Measurements from ENCODE around the gene SOAT1.
"Not testable (repeated sequence)": the region's sequence is repeated elsewhere in the genome, so short reads cannot be mapped to it uniquely, and the experiment has no call there.

Gene SOAT1

GRCh38 chr1:179262183-179262582 lies 31.4 kb upstream of the SOAT1 start:
- no peak for DNase-seq (ENCODE audit: extremely low spot score)
- POLR2A ChIA-PET: no interaction called here
- TF ChIP-seq ELF4 (IDR thresholded peaks at IDR 0.05) (no peak), PKNOX1 (IDR thresholded peaks at IDR 0.05) (no peak), FOXM1 (IDR thresholded peaks at IDR 0.05; ENCODE audit: borderline replicate concordance) (no peak), TARDBP (IDR thresholded peaks at IDR 0.05) (no peak), SUZ12 (IDR thresholded peaks at IDR 0.05) (no peak), BHLHE40 (IDR thresholded peaks at IDR 0.05; ENCODE audit: borderline replicate concordance) (no peak), HDGF (IDR thresholded peaks at IDR 0.05; ENCODE audit: borderline replicate concordance) (no peak), NFRKB (IDR thresholded peaks at IDR 0.05) (no peak), LEF1 (IDR thresholded peaks at IDR 0.05; ENCODE audit: borderline replicate concordance) (no peak), L3MBTL2 (conservative IDR thresholded peaks at IDR 0.05) (no peak), FOXA1 (IDR thresholded peaks at IDR 0.05) (no peak)
- CTCF ChIA-PET: interaction anchor here (1.3 kb wide), 2 partner anchors 10 to 31 kb away, joined by 3 to 4 read pairs; partner anchors contain the start of gene SOAT1

GRCh38 chr1:179263121-179263520 lies 30.5 kb upstream of the SOAT1 start:
- POLR2A ChIA-PET: no interaction called here
- TF ChIP-seq BHLHE40 (IDR thresholded peaks at IDR 0.05; ENCODE audit: borderline replicate concordance) (no peak), ZNF384 (IDR thresholded peaks at IDR 0.05) (no peak), FOXK2 (IDR thresholded peaks at IDR 0.05) (no peak), SUZ12 (IDR thresholded peaks at IDR 0.05) (no peak), L3MBTL2 (conservative IDR thresholded peaks at IDR 0.05) (no peak), CTBP1 (IDR thresholded peaks at IDR 0.05; ENCODE audit: borderline replicate concordance) (no peak), SP1 (IDR thresholded peaks at IDR 0.05) (no peak), HDGF (IDR thresholded peaks at IDR 0.05; ENCODE audit: borderline replicate concordance) (no peak), ARNT (IDR thresholded peaks at IDR 0.05) (no peak), TARDBP (IDR thresholded peaks at IDR 0.05) (no peak), FOXA1 (IDR thresholded peaks at IDR 0.05) (no peak), PKNOX1 (IDR thresholded peaks at IDR 0.05) (no peak), ELF4 (IDR thresholded peaks at IDR 0.05) (no peak), LEF1 (IDR thresholded peaks at IDR 0.05; ENCODE audit: borderline replicate concordance) (no peak), NFRKB (IDR thresholded peaks at IDR 0.05) (no peak), FOXM1 (IDR thresholded peaks at IDR 0.05; ENCODE audit: borderline replicate concordance) (no peak)
- CTCF ChIA-PET: interaction anchor here (1.3 kb wide), 2 partner anchors 11 to 30 kb away, joined by 3 to 4 read pairs; partner anchors contain the start of gene SOAT1
- no peak for DNase-seq (ENCODE audit: extremely low spot score)

- CTCF ChIA-PET: no interaction called here
Measured at GRCh38 chr1:179264507-179264906, 29.1 kb upstream of the SOAT1 start.

GRCh38 chr1:179269071-179269470 lies 24.5 kb upstream of the SOAT1 start:
- POLR2A ChIA-PET: interaction anchor here (1.0 kb wide), 1 partner anchor 24 kb away, joined by 3 read pairs; the partner anchor contains the start of gene SOAT1
- TF ChIP-seq ZNF384 (IDR thresholded peaks at IDR 0.05): no peak
- no peak for TF ChIP-seq L3MBTL2 (conservative IDR thresholded peaks at IDR 0.05)
- TF ChIP-seq LEF1 (IDR thresholded peaks at IDR 0.05; ENCODE audit: borderline replicate concordance): no peak
- no peak for TF ChIP-seq HDGF (IDR thresholded peaks at IDR 0.05; ENCODE audit: borderline replicate concordance)
- no peak for TF ChIP-seq BHLHE40 (IDR thresholded peaks at IDR 0.05; ENCODE audit: borderline replicate concordance)
- TF ChIP-seq TARDBP (IDR thresholded peaks at IDR 0.05): no peak
- no peak for TF ChIP-seq PKNOX1 (IDR thresholded peaks at IDR 0.05)
- TF ChIP-seq NFRKB (IDR thresholded peaks at IDR 0.05): no peak
- no peak for TF ChIP-seq FOXM1 (IDR thresholded peaks at IDR 0.05; ENCODE audit: borderline replicate concordance)
- no peak for TF ChIP-seq SUZ12 (IDR thresholded peaks at IDR 0.05)
- TF ChIP-seq ELF4 (IDR thresholded peaks at IDR 0.05): no peak
- no peak for TF ChIP-seq FOXK2 (IDR thresholded peaks at IDR 0.05)
- no peak for TF ChIP-seq FOXA1 (IDR thresholded peaks at IDR 0.05)
- no peak for TF ChIP-seq SP1 (IDR thresholded peaks at IDR 0.05)
- TF ChIP-seq CTBP1 (IDR thresholded peaks at IDR 0.05; ENCODE audit: borderline replicate concordance): no peak
- no peak for TF ChIP-seq ARNT (IDR thresholded peaks at IDR 0.05)
- CTCF ChIA-PET: no interaction called here
- no peak for DNase-seq (ENCODE audit: extremely low spot score)

More at GRCh38 chr1:179264507-179264906, 29.1 kb upstream of the SOAT1 start:
- no peak for TF ChIP-seq SUZ12 (IDR thresholded peaks at IDR 0.05)
- TF ChIP-seq FOXM1 (IDR thresholded peaks at IDR 0.05; ENCODE audit: borderline replicate concordance): no peak
- no peak for TF ChIP-seq TARDBP (IDR thresholded peaks at IDR 0.05)
- TF ChIP-seq FOXK2 (IDR thresholded peaks at IDR 0.05): no peak
- no peak for TF ChIP-seq BHLHE40 (IDR thresholded peaks at IDR 0.05; ENCODE audit: borderline replicate concordance)
- no peak for TF ChIP-seq HDGF (IDR thresholded peaks at IDR 0.05; ENCODE audit: borderline replicate concordance)
- DNase-seq (ENCODE audit: extremely low spot score): no peak
- POLR2A ChIA-PET: no interaction called here

- DNase-seq (ENCODE audit: extremely low spot score); CTCF ChIA-PET; POLR2A ChIA-PET: not testable (repeated sequence)
Measured at GRCh38 chr1:179274424-179274823, 19.2 kb upstream of the SOAT1 start.

GRCh38 chr1:179278920-179279319 lies 14.7 kb upstream of the SOAT1 start:
- TF ChIP-seq TARDBP (IDR thresholded peaks at IDR 0.05) (no peak), FOXA1 (IDR thresholded peaks at IDR 0.05) (no peak), ELF4 (IDR thresholded peaks at IDR 0.05) (no peak), SUZ12 (IDR thresholded peaks at IDR 0.05) (no peak), PKNOX1 (IDR thresholded peaks at IDR 0.05) (no peak), FOXK2 (IDR thresholded peaks at IDR 0.05) (no peak), SP1 (IDR thresholded peaks at IDR 0.05) (no peak), L3MBTL2 (conservative IDR thresholded peaks at IDR 0.05) (no peak), HDGF (IDR thresholded peaks at IDR 0.05; ENCODE audit: borderline replicate concordance) (no peak), BHLHE40 (IDR thresholded peaks at IDR 0.05; ENCODE audit: borderline replicate concordance) (no peak), LEF1 (IDR thresholded peaks at IDR 0.05; ENCODE audit: borderline replicate concordance) (no peak), ZNF384 (IDR thresholded peaks at IDR 0.05) (no peak), FOXM1 (IDR thresholded peaks at IDR 0.05; ENCODE audit: borderline replicate concordance) (no peak), NFRKB (IDR thresholded peaks at IDR 0.05) (no peak), ARNT (IDR thresholded peaks at IDR 0.05) (no peak), CTBP1 (IDR thresholded peaks at IDR 0.05; ENCODE audit: borderline replicate concordance) (no peak)
- ChIA-PET CTCF (no interaction called here), POLR2A (no interaction called here)
- no peak for DNase-seq (ENCODE audit: extremely low spot score)

All from HEK293T (cell line).